Stimulated activated naive CD4-positive, alpha-beta T cell (primary cell): ENCODE results near the gene LMAN1.

Source experiments
- DNase-seq, 6 experiments: peaks; one replicate each; lab custom pipeline; 2025; lab: John Stamatoyannopoulos, UW

Gene LMAN1

GRCh38 chr18:59360381-59360780 lies 1.3 kb upstream of the LMAN1 start:
- DNase-seq: no peak

GRCh38 chr18:59359576-59359952 lies 499 bp upstream of the LMAN1 start:
- peak in 1 of 6 experiments; percentile 12 for DNase-seq

GRCh38 chr18:59358414-59358711 lies 702 bp downstream of the LMAN1 start:
- DNase-seq: no peak

- DNase-seq: peak in 1 of 6 experiments; percentile 24
Observed at GRCh38 chr18:59357928-59358327, 1.1 kb downstream of the LMAN1 start.

GRCh38 chr18:59354731-59355130 lies 4.3 kb downstream of the LMAN1 start:
- DNase-seq: no peak

- no peak for DNase-seq
Observed at GRCh38 chr18:59353079-59353680, 5.9 kb downstream of the LMAN1 start.

GRCh38 chr18:59352250-59352855 lies 6.7 kb downstream of the LMAN1 start:
- DNase-seq: no peak

- DNase-seq: no peak
Observed at GRCh38 chr18:59345556-59345955, 13.5 kb downstream of the LMAN1 start.

GRCh38 chr18:59344996-59345395 lies 14.1 kb downstream of the LMAN1 start:
- DNase-seq: no peak

- no peak for DNase-seq
Observed at GRCh38 chr18:59343926-59344325, 15.1 kb downstream of the LMAN1 start.

- no peak for DNase-seq
Observed at GRCh38 chr18:59340817-59341216, 18.2 kb downstream of the LMAN1 start.

- DNase-seq: no peak
Observed at GRCh38 chr18:59340312-59340711, 18.8 kb downstream of the LMAN1 start.

GRCh38 chr18:59332986-59333385 lies 26.1 kb downstream of the LMAN1 start:
- DNase-seq: no peak

GRCh38 chr18:59328683-59329082 lies 30.4 kb downstream of the LMAN1 start:
- DNase-seq: no peak

GRCh38 chr18:59325965-59326364 lies 33.1 kb downstream of the LMAN1 start:
- no peak for DNase-seq

GRCh38 chr18:59324623-59324971 lies 34.5 kb downstream of the LMAN1 start:
- no peak for DNase-seq

- no peak for DNase-seq
Observed at GRCh38 chr18:59323931-59324622, 35.0 kb downstream of the LMAN1 start.

- DNase-seq: no peak
Observed at GRCh38 chr18:59318460-59319050, 40.5 kb downstream of the LMAN1 start, which contains the start of gene CPLX4. Gene CPLX4, minus strand, starts transcription at chr18:59318649. Its CDS starts 187 bp downstream, at chr18:59318462.

GRCh38 chr18:59311631-59312030 lies 47.4 kb downstream of the LMAN1 start:
- DNase-seq: no peak

GRCh38 chr18:59308938-59309260 lies 50.2 kb downstream of the LMAN1 start:
- no peak for DNase-seq

GRCh38 chr18:59308248-59308937 lies 50.7 kb downstream of the LMAN1 start:
- DNase-seq: peak in 5 of 6 experiments; percentile 32 to 63 (median 54)

- no peak for DNase-seq
Observed at GRCh38 chr18:59306640-59307039, 52.4 kb downstream of the LMAN1 start.

GRCh38 chr18:59305295-59305694 lies 53.8 kb downstream of the LMAN1 start:
- DNase-seq: no peak
